Measurements from ENCODE around the gene SEC14L3. TPM values are rescaled to one million over a fixed set of nuclear protein-coding genes. Genes with fewer than 3 reads are reported as not detected.

SEC14L3 gene
- total RNA-seq, 4 donors from 2014 or later: not detected

DNA sequence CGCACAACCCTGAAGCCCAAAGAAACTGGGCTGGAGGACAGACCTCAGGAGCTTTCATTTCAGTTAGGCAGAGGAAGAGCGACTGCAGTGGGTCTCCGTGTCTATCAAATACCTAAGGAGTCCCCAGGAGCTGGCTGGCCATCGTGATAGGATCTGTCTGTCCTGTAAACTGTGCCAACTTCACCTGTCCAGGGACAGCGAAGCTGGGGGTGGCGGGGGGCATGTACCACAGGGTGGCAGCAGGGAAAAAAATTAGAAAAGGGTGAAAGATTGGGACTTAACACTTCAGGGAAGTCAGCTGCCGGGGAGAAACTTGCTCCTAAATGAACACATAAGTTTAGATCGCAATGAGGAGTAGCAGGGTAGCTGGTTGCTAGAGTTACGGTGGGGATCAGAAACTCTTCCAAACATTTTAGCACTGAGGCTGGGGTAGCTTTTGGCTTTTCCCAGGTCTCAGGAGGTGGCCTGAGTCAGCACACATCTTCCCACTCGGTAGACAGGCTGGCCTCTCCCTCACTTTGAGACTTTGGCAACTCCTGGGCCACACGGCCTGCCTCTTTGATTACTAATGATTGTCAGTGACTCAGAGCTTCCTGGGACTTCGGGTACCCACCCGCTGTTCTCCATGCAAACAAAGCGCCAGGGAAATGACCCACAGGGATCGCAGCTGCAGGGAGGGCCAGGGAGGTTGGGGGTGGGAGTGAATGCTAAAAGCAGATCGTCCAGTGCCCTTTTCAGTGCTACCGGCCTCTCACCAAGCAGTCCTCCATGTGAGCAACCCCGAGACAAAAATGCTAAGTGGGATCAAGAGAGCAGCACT, 49.1 kb downstream of the SEC14L3 start:
- H3K4me1 ChIP-seq: peaks cover 22 to 62% (median 39%) of the 10 kb centered on the region in 4 donors
- intact Hi-C loops (cut with DNase I; ENCODE audit: low total_unique reads) (no loop called here), in situ Hi-C loops (cut with MboI; ENCODE audit: low pct_ligation_motif_present in 1 of 4, low pct_unique_long_range_greater_than_20kb in 1 of 4, low sequenced_read_pairs in 3 of 4) (no loop called here)
- H3K27me3 ChIP-seq: no peaks in the 10 kb centered on the region
- WGBS, 2 donors (ENCODE audit: low coverage in 1 of 2): 46 to 48% methylated on average over 6 to 12 of the region's 18 CpGs
- H3K36me3 ChIP-seq: no peaks in the 10 kb centered on the region
- H3K9me3 ChIP-seq: no peaks in the 10 kb centered on the region
- peak; percentile 78 for DNase-seq
- peak overlapping the region; percentile 54 to 70 (median 62) for H3K4me3 ChIP-seq
- peak overlapping the region; percentile 98 to 99 (median 98) for H3K27ac ChIP-seq
- TF ChIP-seq POLR2A (IDR thresholded peaks at IDR 0.05): peak; percentile 17
- TF ChIP-seq POLR2AphosphoS5 (IDR thresholded peaks at IDR 0.05): peak; percentile 71 to 84 (median 81)
- no peak for TF ChIP-seq EP300 (IDR thresholded peaks at IDR 0.05; ENCODE audit: low read depth)

GRCh38 chr22:30421695-30422480, 49.9 kb downstream of the SEC14L3 start:
- WGBS, 2 donors (ENCODE audit: low coverage in 1 of 2): 50 to 54% methylated on average over 8 of the region's 8 CpGs
- no peaks in the 10 kb centered on the region for H3K27me3 ChIP-seq
- H3K9me3 ChIP-seq: no peaks in the 10 kb centered on the region
- in situ Hi-C loops (cut with MboI; ENCODE audit: low pct_ligation_motif_present in 1 of 4, low pct_unique_long_range_greater_than_20kb in 1 of 4, low sequenced_read_pairs in 3 of 4): no loop called here
- intact Hi-C loops (cut with DNase I; ENCODE audit: low total_unique reads): no loop called here
- H3K36me3 ChIP-seq: no peaks in the 10 kb centered on the region
- TF ChIP-seq POLR2AphosphoS5 (IDR thresholded peaks at IDR 0.05): peak in 1 of 3 donors; percentile 27
- TF ChIP-seq EP300 (IDR thresholded peaks at IDR 0.05; ENCODE audit: low read depth): no peak
- TF ChIP-seq POLR2A (IDR thresholded peaks at IDR 0.05): peak; percentile 12
- TF ChIP-seq, protein P1, sequence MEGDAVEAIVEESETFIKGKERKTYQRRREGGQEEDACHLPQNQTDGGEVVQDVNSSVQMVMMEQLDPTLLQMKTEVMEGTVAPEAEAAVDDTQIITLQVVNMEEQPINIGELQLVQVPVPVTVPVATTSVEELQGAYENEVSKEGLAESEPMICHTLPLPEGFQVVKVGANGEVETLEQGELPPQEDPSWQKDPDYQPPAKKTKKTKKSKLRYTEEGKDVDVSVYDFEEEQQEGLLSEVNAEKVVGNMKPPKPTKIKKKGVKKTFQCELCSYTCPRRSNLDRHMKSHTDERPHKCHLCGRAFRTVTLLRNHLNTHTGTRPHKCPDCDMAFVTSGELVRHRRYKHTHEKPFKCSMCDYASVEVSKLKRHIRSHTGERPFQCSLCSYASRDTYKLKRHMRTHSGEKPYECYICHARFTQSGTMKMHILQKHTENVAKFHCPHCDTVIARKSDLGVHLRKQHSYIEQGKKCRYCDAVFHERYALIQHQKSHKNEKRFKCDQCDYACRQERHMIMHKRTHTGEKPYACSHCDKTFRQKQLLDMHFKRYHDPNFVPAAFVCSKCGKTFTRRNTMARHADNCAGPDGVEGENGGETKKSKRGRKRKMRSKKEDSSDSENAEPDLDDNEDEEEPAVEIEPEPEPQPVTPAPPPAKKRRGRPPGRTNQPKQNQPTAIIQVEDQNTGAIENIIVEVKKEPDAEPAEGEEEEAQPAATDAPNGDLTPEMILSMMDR (IDR thresholded peaks at IDR 0.05): no peak
- H3K27ac ChIP-seq: peak overlapping the region; percentile 98 to 99 (median 98)
- DNase-seq: no peak
- peaks cover 22 to 62% (median 38%) of the 10 kb centered on the region in 4 donors for H3K4me1 ChIP-seq
- peak overlapping the region in 1 of 4 donors; percentile 70 for H3K4me3 ChIP-seq

DNA sequence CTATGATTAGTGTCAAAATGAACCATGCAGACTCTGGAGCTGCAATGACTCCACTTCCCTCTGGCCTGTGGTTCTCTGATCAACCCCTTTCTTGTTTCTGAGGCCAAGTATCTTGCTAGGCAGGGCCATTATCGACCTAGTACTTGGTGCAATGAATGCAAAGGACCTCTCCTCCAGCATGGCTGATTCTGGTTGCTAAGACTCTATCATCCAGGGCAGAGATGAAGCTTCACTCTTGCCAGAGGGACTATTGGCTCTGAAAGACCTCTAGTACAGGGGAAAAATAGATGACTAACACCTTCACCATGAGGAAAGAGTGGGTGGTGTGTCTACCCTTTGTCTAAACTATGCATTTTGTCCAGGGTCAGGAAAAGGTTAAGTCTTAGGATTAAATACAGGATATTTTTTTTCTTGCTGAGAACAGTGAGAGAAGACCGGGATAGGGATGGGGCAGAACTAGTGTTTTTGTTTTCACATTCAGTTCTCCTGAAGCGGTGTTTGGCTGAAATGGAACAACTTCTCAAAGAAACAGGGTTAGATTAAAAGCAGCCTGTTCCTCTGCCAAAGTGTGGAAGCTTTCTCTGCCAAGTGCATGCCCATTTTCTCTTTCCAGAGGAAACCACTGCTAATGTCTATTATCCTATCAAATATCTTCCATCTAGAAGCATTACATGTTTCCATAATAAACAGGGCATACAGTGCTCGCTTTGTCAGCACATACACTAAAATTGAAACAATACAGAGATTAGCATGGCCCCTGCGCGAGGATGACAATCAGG, 51.3 kb downstream of the SEC14L3 start:
- TF ChIP-seq, protein P1 (IDR thresholded peaks at IDR 0.05): no peak
- TF ChIP-seq POLR2AphosphoS5 (IDR thresholded peaks at IDR 0.05): no peak
- TF ChIP-seq POLR2A (IDR thresholded peaks at IDR 0.05): no peak
- TF ChIP-seq EP300 (IDR thresholded peaks at IDR 0.05; ENCODE audit: low read depth): no peak
- in situ Hi-C loops (cut with MboI; ENCODE audit: low pct_ligation_motif_present in 1 of 4, low pct_unique_long_range_greater_than_20kb in 1 of 4, low sequenced_read_pairs in 3 of 4) (no loop called here), intact Hi-C loops (cut with DNase I; ENCODE audit: low total_unique reads) (no loop called here)
- Histone ChIP-seq H3K36me3 (no peaks in the 10 kb centered on the region), H3K27ac (peak overlapping the region in 2 of 4 donors; percentile 98 to 99), H3K4me1 (peaks cover 22 to 53% (median 34%) of the 10 kb centered on the region in 4 donors), H3K4me3 (no peak overlapping the region), H3K27me3 (no peaks in the 10 kb centered on the region), H3K9me3 (no peaks in the 10 kb centered on the region)
- 61 to 73% methylated on average over 3 to 6 of the region's 6 CpGs for WGBS, 2 donors (ENCODE audit: low coverage in 1 of 2)
- no peak for DNase-seq

- H3K27me3 ChIP-seq: no peaks in the 10 kb centered on the region
- intact Hi-C loops (cut with DNase I; ENCODE audit: low total_unique reads) (no loop called here), in situ Hi-C loops (cut with MboI; ENCODE audit: low pct_ligation_motif_present in 1 of 4, low pct_unique_long_range_greater_than_20kb in 1 of 4, low sequenced_read_pairs in 3 of 4) (no loop called here)
- TF ChIP-seq, protein P1 (IDR thresholded peaks at IDR 0.05): no peak
- TF ChIP-seq POLR2AphosphoS5 (IDR thresholded peaks at IDR 0.05) (no peak), POLR2A (IDR thresholded peaks at IDR 0.05) (no peak), EP300 (IDR thresholded peaks at IDR 0.05; ENCODE audit: low read depth) (no peak)
- 42% methylated on average over 1 of the region's 1 CpG; no CpG with 5 or more reads in 1 of the 2 donors for WGBS, 2 donors (ENCODE audit: low coverage in 1 of 2)
- peaks cover 2 to 24% (median 9%) of the 10 kb centered on the region in 4 donors for H3K4me1 ChIP-seq
- no peaks in the 10 kb centered on the region for H3K36me3 ChIP-seq
- DNase-seq: no peak
- no peaks in the 10 kb centered on the region for H3K9me3 ChIP-seq
- no peak overlapping the region for H3K4me3 ChIP-seq
- H3K27ac ChIP-seq: peak overlapping the region in 1 of 4 donors; percentile 12
Observed at GRCh38 chr22:30416837-30417236, 55.0 kb downstream of the SEC14L3 start.
